ENCODE data around the gene RAB33A. TPM values are rescaled to one million over a fixed set of nuclear protein-coding genes. Genes with fewer than 3 reads are reported as not detected.
A peak's percentile ranks its signal among the peaks of the same experiment; 100 is the strongest.

Gene RAB33A
- polyA plus RNA-seq, 1 experiment, result 3.6 TPM

GRCh38 chrX:130136961-130137360 lies 34.8 kb upstream of the RAB33A start:
- no peak for TF ChIP-seq CTCF (IDR thresholded peaks at IDR 0.05; ENCODE audit: low read depth, low read length)
- ChIA-PET POLR2A (no interaction called here), CTCF (no interaction called here)
- no peak overlapping the region for H3K4me3 ChIP-seq (ENCODE audit: low read depth, low read length)
- no peaks in the 10 kb centered on the region for H3K9me3 ChIP-seq (ENCODE audit: control insufficient read depth, insufficient read depth, low read length)
- no peaks in the 10 kb centered on the region for H3K27me3 ChIP-seq (ENCODE audit: control insufficient read depth, insufficient read depth, low read length)
- DNase-seq (ENCODE audit: low read depth, low spot score), result no peak
- H3K27ac ChIP-seq (ENCODE audit: low read depth, low read length), result no peak overlapping the region

- no peak for DNase-seq (ENCODE audit: low read depth, low spot score)
- H3K4me3 ChIP-seq (ENCODE audit: low read depth, low read length), result no peak overlapping the region
- TF ChIP-seq CTCF (IDR thresholded peaks at IDR 0.05; ENCODE audit: low read depth, low read length), result no peak
- no peaks in the 10 kb centered on the region for H3K9me3 ChIP-seq (ENCODE audit: control insufficient read depth, insufficient read depth, low read length)
- H3K27ac ChIP-seq (ENCODE audit: low read depth, low read length), result no peak overlapping the region
- ChIA-PET CTCF (interaction anchor here (1.1 kb wide), 1 partner anchor 53 kb away, joined by 4 read pairs; no protein-coding TSS in a partner anchor), POLR2A (no interaction called here)
- H3K27me3 ChIP-seq (ENCODE audit: control insufficient read depth, insufficient read depth, low read length), result no peaks in the 10 kb centered on the region
Measured at GRCh38 chrX:130139474-130140201, 32.1 kb upstream of the RAB33A start.

GRCh38 chrX:130144509-130144908 lies 27.3 kb upstream of the RAB33A start:
- no peak overlapping the region for H3K4me3 ChIP-seq (ENCODE audit: low read depth, low read length)
- H3K27ac ChIP-seq (ENCODE audit: low read depth, low read length), result no peak overlapping the region
- no peaks in the 10 kb centered on the region for H3K9me3 ChIP-seq (ENCODE audit: control insufficient read depth, insufficient read depth, low read length)
- no peak for DNase-seq (ENCODE audit: low read depth, low spot score)
- H3K27me3 ChIP-seq (ENCODE audit: control insufficient read depth, insufficient read depth, low read length), result no peaks in the 10 kb centered on the region
- ChIA-PET POLR2A (no interaction called here), CTCF (interaction anchor here (1.0 kb wide), 1 partner anchor 24 kb away, joined by 3 read pairs; no protein-coding TSS in a partner anchor)
- peak; percentile 24 for TF ChIP-seq CTCF (IDR thresholded peaks at IDR 0.05; ENCODE audit: low read depth, low read length)

GRCh38 chrX:130145123-130145522 lies 26.6 kb upstream of the RAB33A start:
- Histone ChIP-seq H3K27me3 (ENCODE audit: control insufficient read depth, insufficient read depth, low read length) (no peaks in the 10 kb centered on the region), H3K27ac (ENCODE audit: low read depth, low read length) (no peak overlapping the region), H3K4me3 (ENCODE audit: low read depth, low read length) (no peak overlapping the region), H3K9me3 (ENCODE audit: control insufficient read depth, insufficient read depth, low read length) (no peaks in the 10 kb centered on the region)
- no peak for DNase-seq (ENCODE audit: low read depth, low spot score)
- ChIA-PET POLR2A (no interaction called here), CTCF (no interaction called here)
- no peak for TF ChIP-seq CTCF (IDR thresholded peaks at IDR 0.05; ENCODE audit: low read depth, low read length)

- no peak overlapping the region for H3K27ac ChIP-seq (ENCODE audit: low read depth, low read length)
- TF ChIP-seq CTCF (IDR thresholded peaks at IDR 0.05; ENCODE audit: low read depth, low read length), result no peak
- POLR2A ChIA-PET, result no interaction called here
- no peaks in the 10 kb centered on the region for H3K27me3 ChIP-seq (ENCODE audit: control insufficient read depth, insufficient read depth, low read length)
- H3K9me3 ChIP-seq (ENCODE audit: control insufficient read depth, insufficient read depth, low read length), result no peaks in the 10 kb centered on the region
- DNase-seq (ENCODE audit: low read depth, low spot score), result no peak
- CTCF ChIA-PET, result interaction anchor here (0.8 kb wide), 1 partner anchor 26 kb away, joined by 4 read pairs; no protein-coding TSS in a partner anchor
- H3K4me3 ChIP-seq (ENCODE audit: low read depth, low read length), result no peak overlapping the region
Measured at GRCh38 chrX:130147631-130148030, 24.1 kb upstream of the RAB33A start.

Data from AG04450 (cell line).